ENCODE results near the gene SLC5A3.

GRCh38 chr21:34082769-34083168 is 9.4 kb downstream of the SLC5A3 start:
- no peak for TF ChIP-seq CTCF (IDR thresholded peaks at IDR 0.05; ENCODE audit: insufficient read depth, low read length)
- no peak for TF ChIP-seq REST (IDR thresholded peaks at IDR 0.05; ENCODE audit: insufficient replicate concordance, low read depth)
- no peak for TF ChIP-seq POLR2AphosphoS5 (IDR thresholded peaks at IDR 0.05; ENCODE audit: low read depth)
- no peak for TF ChIP-seq GABPA (IDR thresholded peaks at IDR 0.05; ENCODE audit: low read depth)
